ENCODE data around the gene SIGLEC12.

DNA sequence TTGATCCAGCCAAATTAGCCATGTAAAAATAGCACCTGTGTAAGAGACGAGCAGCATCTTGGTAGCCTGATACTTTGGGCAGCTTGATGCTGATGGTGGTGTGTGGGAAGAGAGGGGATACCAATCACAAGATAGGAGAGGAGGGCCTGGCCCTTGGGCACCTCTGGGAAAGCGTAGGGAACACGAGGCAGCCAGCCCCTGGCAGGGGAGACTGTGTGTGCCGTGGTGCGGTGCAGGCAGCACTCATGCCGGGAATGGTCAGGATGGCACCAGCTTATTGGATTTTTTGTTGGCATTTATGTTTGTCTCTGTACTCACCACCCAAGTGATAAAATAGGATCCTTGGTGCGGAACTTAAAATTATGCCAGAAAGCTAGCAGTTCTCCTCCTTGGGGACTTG, 53.6 kb downstream of the SIGLEC12 start:
- TF ChIP-seq CTCF (IDR thresholded peaks at IDR 0.05; ENCODE audit: low read length) (no peak), EZH2 (IDR thresholded peaks at IDR 0.05; ENCODE audit: borderline replicate concordance, low read length) (no peak)
